ENCODE results near the gene HAO2.
"Not testable (repeated sequence)": the region's sequence is repeated elsewhere in the genome, so short reads cannot be mapped to it uniquely, and the experiment has no call there.

HAO2 gene

GRCh38 chr1:119368554-119368953 is at the start of gene HAO2:
Gene HAO2, plus strand, starts transcription at chr1:119368785. Its CDS starts 12,301 bp downstream, at chr1:119381086.
- no peak for DNase-seq (ENCODE audit: low read depth in 2 of 2, low spot score in 1 of 2)

DNA sequence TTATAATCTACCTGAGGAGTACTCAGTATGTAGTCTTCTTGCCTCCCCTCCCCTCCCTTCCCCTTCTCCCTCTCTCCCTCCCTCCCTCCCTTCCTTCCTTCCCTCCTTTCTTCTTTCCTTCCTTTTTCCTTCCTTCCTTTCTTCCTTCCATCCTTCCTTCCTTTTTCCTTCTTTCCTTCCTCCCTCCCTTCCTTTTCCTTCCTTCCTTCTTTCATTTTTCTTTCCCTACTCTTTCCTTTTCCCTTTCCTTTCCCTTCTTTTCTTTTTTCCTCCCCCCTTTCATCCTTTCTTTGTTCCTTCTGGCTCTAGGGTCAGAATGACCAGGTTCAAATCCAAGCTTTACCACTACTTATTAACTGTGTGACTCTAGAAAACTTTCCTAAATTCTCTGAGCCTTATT is 48.5 kb upstream of the HAO2 start:
- no peak for DNase-seq (ENCODE audit: low read depth in 2 of 2, low spot score in 1 of 2)

DNA sequence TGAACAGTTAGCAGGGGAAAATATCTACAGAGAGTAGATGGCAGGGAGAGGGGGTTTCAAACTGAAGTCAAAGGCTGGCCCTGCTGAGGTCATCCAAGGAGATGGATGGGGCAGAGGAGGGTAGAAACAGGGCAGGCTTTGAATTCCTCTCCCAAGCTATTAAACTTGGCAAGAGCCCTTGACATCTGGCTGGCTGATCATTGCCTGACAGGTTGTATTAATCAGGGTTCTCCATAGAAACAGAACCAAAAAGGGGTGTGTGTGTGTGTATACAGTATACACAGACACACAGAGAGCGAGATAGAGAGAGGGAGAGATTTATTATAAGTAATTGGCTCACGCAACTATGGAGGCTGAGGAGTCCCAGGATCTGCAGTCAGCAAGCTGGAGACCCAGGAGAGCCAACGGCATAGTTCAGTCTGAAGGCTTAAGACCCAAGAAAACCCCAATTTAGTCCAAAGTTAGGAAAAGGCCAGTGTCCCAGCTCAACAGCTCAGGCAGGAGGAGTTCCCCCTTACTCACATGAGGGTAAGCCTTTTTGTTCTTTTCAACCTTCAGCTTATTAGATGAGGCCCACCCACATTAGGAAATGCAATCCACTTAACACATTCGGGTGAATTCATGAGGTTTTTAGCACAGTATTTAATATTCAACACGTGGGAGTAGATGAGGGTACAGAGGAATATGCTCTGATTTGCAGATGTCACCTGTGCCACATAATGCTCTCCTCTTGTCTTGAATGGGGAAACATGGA is 46.7 kb upstream of the HAO2 start:
- DNase-seq (ENCODE audit: low read depth in 2 of 2, low spot score in 1 of 2) = no peak

DNA sequence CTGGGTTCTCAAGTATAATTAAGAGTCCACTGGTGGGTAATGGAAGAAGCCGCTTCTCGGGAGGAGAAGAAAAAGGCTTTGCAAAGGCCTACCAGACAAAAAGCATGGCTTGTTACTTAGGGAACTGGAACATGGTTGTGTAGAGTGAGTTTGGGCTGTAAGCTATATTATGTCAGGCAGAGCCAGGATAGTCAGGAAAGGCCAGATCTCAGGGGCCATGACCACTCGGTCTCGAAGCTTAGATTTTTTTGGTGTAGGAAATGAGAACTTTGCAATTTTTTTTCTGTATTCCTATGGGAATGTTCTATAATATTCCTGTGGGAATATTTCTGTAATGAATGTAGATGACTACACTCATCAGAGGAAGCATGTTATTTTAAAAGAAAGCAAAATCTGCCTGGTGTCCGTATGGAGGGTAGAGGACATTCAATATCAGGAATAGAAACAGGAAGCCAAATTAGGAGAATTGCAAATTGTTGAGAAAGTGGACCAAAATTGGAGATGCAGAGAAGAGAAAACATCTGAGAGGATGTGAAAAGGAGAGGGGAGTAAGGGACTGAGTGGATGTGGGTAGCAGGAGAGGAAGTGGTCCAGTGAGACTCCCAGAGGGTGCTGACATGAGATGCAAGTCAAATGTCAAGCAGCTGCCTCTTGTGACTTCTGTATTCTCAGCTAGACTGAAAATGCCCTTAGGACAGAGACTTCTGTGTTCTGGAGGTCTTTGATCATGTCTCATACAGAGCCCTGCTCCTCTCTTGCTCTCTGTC is 45.2 kb upstream of the HAO2 start:
- DNase-seq (ENCODE audit: low read depth in 2 of 2, low spot score in 1 of 2) = no peak

- no peak for DNase-seq (ENCODE audit: low read depth in 2 of 2, low spot score in 1 of 2)
These were observed 44.4 kb upstream of the HAO2 start for GRCh38 chr1:119324198-119324597.

- no peak for DNase-seq (ENCODE audit: low read depth in 2 of 2, low spot score in 1 of 2)
These were observed 42.3 kb upstream of the HAO2 start for GRCh38 chr1:119326251-119326650.

DNA sequence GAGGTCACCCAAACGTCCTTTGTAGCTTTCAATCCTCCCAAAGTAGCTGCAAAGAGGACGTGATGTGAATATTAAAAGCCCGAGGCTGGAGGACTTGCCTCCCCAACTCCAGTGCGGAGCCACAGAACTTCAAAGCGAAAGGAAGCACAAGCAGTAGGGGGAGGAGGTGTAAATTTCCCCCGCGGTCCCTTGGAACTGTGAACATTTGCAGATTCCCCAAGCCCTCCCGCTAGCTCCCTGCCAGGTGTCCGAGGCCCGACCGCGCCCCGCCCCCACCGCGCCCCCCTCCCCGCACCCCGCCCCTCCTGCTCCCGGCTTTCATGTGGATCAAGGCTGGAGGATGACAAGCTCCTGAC is 41.5 kb upstream of the HAO2 start:
- DNase-seq (ENCODE audit: low read depth in 2 of 2, low spot score in 1 of 2) = no peak

DNA sequence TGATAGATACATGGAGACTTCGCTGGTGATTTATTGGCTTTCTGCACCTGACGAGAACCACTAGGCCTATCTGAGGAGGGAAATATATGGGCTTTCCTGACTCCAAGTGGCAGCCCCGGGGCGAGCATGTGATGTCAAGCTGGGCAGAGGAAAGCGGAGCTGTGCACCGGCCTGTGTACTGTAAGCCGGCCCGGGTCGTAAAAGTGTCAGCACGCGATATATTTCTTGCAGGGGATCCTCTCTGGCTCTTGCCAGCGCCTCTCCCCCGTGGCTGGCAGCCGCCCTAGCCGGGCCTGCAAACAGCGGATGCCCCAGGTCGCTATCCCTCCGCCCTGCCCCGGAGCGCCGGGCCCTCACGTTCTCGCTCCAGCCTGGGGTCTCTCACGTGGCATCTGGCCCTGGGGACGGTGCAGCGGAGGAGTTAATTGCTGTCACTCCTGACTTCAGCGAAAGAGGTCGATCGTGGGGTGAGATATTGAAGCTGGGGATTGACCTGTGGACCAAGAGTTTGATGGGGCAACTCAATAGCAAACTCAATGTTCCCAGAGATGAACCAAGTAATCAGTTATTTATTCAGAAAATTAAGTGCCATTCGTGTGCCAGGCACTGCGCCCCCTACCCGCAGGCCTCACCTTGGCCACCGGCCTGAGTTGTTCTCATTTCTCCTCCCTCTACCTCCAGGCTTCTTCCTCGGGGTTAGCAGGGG is 41.0 kb upstream of the HAO2 start:
- no peak for DNase-seq (ENCODE audit: low read depth in 2 of 2, low spot score in 1 of 2)

DNA sequence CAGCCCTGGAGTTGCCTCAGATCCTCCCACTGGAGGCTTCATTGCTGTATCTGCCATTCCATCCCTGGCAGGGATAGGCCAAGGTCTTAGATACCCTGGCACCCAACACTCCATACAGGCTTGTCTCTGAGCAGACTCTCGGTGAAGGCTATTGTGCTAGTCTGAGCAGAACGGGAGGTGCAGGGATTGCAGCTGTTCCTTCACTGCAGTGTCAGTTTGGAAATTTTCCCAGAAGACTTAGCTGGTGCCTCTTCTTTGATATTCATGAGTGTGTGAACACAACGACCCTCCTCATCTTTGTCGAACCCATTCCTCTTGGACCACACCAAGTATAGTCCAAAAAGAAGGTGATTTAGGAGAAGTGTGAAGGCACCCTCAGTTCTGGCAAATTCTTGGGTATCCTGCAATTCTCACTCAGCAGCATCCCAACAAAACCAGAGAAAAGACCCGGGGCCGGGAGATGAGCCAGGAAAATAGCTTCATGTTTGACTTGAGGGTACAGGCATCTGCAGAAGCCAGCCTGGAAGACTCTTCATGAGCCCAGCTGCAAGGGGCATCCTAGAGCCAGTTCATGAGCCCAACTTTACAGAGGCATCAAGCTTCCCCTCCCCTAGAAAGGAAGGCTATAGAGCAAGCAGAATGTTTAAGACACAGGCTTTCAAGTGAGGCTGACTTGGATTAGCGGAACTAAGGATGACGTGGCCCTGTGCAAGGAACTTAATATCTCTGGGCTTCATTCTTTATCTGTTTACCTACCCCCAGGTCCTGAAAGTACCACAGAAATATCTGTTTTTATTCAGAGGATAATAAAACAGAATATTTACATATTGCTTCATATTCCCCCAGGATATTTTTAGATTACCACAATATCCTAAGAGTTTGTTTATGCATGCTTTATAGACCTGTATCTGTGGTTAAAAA is 38.8 kb upstream of the HAO2 start:
- DNase-seq (ENCODE audit: low read depth in 2 of 2, low spot score in 1 of 2) = no peak

GRCh38 chr1:119330466-119331189 is 38.0 kb upstream of the HAO2 start:
- no peak for DNase-seq (ENCODE audit: low read depth in 2 of 2, low spot score in 1 of 2)

GRCh38 chr1:119331190-119331515 is 37.4 kb upstream of the HAO2 start:
- DNase-seq (ENCODE audit: low read depth in 2 of 2, low spot score in 1 of 2) = no peak

GRCh38 chr1:119331915-119332314 is 36.7 kb upstream of the HAO2 start:
- DNase-seq (ENCODE audit: low read depth in 2 of 2, low spot score in 1 of 2) = no peak

DNA sequence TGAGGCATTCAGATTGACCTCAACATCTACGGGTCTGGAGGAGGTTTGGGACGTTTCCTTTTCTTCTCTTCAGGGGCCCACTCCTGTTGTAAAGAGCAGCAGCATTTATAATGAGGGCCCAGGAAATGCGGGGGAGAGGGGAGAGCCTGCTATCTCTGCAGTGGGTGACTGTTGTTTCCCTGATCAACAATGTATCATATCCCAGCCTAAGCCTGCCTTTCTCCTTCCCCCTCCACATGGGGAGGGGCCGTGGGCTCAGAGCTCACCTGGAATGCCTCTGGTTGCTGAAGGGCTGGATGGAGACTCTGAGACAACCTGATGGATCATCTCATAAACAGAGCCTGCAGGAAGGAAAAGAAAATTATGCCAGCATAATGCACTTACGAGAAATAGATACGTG is 36.0 kb upstream of the HAO2 start:
- no peak for DNase-seq (ENCODE audit: low read depth in 2 of 2, low spot score in 1 of 2)

DNA sequence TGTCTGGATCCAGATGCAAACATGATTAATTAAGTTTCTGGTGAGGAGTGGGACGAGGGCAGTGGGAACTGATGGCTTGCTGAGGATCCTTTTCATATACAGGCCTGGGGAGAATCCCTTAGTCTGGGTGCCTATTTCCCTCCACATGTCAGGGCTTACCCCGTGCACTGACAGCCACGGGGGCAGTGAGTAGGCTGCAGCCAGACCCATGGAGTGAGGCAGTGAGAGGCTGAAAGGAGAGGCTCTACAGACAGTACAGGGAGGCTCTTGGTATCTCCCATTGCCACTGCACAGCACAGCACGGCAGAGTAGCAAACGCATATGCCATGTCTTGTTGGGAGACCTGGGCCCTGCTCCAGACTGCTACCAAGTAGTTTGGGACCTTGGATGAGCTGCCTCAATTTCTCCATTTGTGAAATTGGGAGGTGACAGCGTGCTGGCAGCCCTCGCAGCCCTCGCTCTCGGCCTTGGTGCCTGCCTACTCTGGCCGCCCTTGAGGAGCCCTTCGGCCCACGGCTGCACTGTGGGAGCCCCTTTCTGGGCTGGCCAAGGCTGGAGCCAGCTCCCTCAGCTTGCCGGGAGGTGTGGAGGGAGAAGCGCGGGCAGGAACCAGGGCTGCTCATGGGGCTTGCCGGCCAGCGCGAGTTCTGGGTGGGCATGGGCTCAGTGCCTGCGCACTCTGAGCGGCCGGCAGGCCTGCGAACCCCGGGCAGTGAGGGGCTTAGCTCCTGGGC is 35.3 kb upstream of the HAO2 start:
- no peak for DNase-seq (ENCODE audit: low read depth in 2 of 2, low spot score in 1 of 2)

DNA sequence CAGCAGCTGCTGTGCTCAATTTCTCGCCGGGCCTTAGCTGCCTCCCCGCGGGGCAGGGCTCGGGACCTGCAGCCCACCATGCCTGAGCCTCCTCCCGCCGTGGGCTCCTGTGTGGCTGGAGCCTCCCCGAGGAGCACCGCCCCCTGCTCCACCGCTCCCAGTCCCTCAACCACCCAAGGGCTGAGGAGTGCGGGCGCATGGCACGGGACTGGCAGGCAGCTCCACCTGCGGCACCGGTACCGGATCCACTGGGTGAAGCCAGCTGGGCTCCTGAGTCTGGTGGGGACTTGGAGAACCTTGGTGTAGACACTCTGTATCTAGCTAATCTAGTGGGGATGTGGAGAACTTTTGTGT is 34.7 kb upstream of the HAO2 start:
- not testable (repeated sequence) for DNase-seq (ENCODE audit: low read depth in 2 of 2, low spot score in 1 of 2)

DNA sequence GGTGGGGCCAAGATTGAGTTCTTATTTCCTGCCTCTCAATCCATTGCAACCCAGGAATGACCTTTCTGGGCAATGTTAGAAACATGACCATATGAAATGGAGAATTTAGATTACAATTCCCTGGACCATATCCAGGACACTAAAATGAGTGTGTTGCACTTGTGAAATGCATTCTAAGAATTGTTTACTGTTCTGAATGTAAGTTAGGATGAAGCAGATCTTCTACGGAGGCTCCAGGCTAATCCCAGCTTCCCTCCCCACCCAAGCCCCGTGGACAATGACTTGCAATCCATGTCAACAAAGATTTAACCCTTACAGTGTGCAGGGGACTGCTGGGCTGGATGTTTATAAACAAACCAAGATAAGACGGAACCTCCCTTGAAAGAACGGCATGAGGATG is 31.7 kb upstream of the HAO2 start:
- no peak for DNase-seq (ENCODE audit: low read depth in 2 of 2, low spot score in 1 of 2)

DNA sequence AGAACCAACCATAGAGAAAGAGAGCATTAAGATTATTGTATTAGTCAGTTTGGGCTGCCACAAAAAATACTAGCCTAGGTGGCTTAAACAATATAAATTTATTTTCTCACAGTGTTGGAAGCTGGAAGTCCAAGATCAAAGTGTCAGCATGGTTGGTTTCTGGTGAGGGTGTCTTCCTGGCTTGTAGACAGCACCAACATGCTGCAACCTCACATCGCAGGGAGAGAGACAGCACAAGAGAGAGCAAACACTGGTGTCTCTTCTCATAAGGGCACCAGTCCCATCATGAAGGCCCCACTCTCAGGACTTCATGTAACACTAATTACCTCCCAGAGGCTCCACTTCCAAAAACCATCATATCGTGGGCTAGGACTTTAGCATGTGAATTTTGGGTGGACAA is 30.6 kb upstream of the HAO2 start:
- DNase-seq (ENCODE audit: low read depth in 2 of 2, low spot score in 1 of 2) = no peak

DNA sequence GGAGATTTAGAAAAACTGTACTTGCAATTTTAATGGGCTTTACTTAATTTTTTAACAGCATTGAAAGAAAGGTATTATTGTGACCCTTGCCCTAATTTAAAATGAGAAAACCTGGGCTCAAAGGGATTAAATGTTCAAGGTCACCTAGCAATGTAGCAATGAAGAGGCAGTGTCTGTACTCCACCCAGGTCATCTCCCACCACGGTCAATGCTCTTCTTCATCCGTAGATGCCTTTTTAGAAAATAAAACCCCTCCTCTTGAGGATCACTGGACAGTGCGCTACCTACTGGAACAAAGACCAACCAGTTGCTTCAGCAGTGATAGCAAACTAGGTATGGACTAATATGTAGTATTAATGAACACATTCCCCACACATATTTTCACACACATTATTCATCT is 29.8 kb upstream of the HAO2 start:
- DNase-seq (ENCODE audit: low read depth in 2 of 2, low spot score in 1 of 2) = no peak

GRCh38 chr1:119340861-119341261 is 27.7 kb upstream of the HAO2 start:
- no peak for DNase-seq (ENCODE audit: low read depth in 2 of 2, low spot score in 1 of 2)

GRCh38 chr1:119341372-119341947 is 27.1 kb upstream of the HAO2 start:
- no peak for DNase-seq (ENCODE audit: low read depth in 2 of 2, low spot score in 1 of 2)
